ENCODE measurements around the gene CCNB2. TPM values are rescaled to one million over a fixed set of nuclear protein-coding genes. Genes with fewer than 3 reads are reported as not detected.

The CCNB2 gene
- total and polyA plus RNA-seq, 9 of the 15 experiments (the other 6 are each of a cell fraction or from before 2014, with no cell fraction given): 84.8 to 266 (median 124) TPM

GRCh38 chr15:59166601-59167265 is 61.8 kb downstream of the CCNB2 start:
- peaks cover 0 to 3% of the 10 kb centered on the region in 2 experiments; a peak in 1 of 5 replicates for H3K4me1 ChIP-seq (replicated peaks in 1 of 2; ENCODE audit: control insufficient read depth in 2 of 2, insufficient read depth in 2 of 2, low read length in 2 of 2)
- DNase-seq (ENCODE audit: extremely low read depth in 1 of 4, low spot score in 3 of 4): no peak
- H3K4me3 ChIP-seq: no peak overlapping the region
- H3K79me2 ChIP-seq (ENCODE audit: control insufficient read depth, insufficient read depth, low read length): no peaks in the 10 kb centered on the region
- no peaks in the 10 kb centered on the region; the same call in 1 of the 2 replicates for H3K9me3 ChIP-seq (replicated peaks; ENCODE audit: control insufficient read depth, insufficient read depth, low read depth, low read length)
- H3K9ac ChIP-seq (ENCODE audit: insufficient read depth in 1 of 2, low read depth in 2 of 2, low read length in 2 of 2): no peak overlapping the region
- no peak for ATAC-seq
- in situ Hi-C loops (cut with MboI) (no loop called here), intact Hi-C loops (cut with micrococcal nuclease) (no loop called here)
- TF ChIP-seq MCM5 (IDR thresholded peaks at IDR 0.05; ENCODE audit: low read depth): no peak
- no TSS peak for BruUV-seq (replicated peaks)
- no peak for FAIRE-seq
- H3K27ac ChIP-seq (ENCODE audit: extremely low read depth, low read depth, low read length): no peak overlapping the region
- H2AFZ ChIP-seq (ENCODE audit: low read depth, low read length): no peak overlapping the region
- no peaks in the 10 kb centered on the region for H3K9me1 ChIP-seq (ENCODE audit: control insufficient read depth, insufficient read depth, low read length)
- peaks cover 10 to 23% of the 10 kb centered on the region in 2 experiments; a peak in 4 of 5 replicates for H3K27me3 ChIP-seq (ENCODE audit: control insufficient read depth in 2 of 2, insufficient read depth in 2 of 2, low read length in 2 of 2)
- ChIA-PET POLR2A (interaction anchor here (0.8 to 1.5 kb wide), 2 partner anchors 18 to 19 kb away, joined by 3 to 4 read pairs; no protein-coding TSS in a partner anchor), CTCF (ENCODE audit: low intra/inter-chr PET ratio) (no interaction called here)
- 1% methylated on average over 11 of the region's 11 CpGs for WGBS (ENCODE audit: insufficient coverage, low coverage, missing lambda C conversion rate)
- H4K20me1 ChIP-seq (replicated peaks; ENCODE audit: control insufficient read depth, insufficient read depth, low read length): no peaks in the 10 kb centered on the region
- no peak overlapping the region for H3K4me2 ChIP-seq (ENCODE audit: insufficient read depth, low read length)
- H3K36me3 ChIP-seq (ENCODE audit: control insufficient read depth, insufficient read depth, low read length): no peaks in the 10 kb centered on the region

- no peak overlapping the region for H3K4me2 ChIP-seq (ENCODE audit: insufficient read depth, low read length)
- no peak for TF ChIP-seq DMBX1 (CRISPR knock-in tag; IDR thresholded peaks at IDR 0.05; ENCODE audit: borderline replicate concordance)
- TF ChIP-seq FOXP1 (CRISPR knock-in tag; IDR thresholded peaks at IDR 0.05): no peak
- no peak for TF ChIP-seq NFIC (IDR thresholded peaks at IDR 0.05)
- no peak for TF ChIP-seq IRF9 (tag; IDR thresholded peaks at IDR 0.05)
- TF ChIP-seq ATF3 (IDR thresholded peaks at IDR 0.05): peak; percentile 46; the same call in 1 of the 2 replicates
- TF ChIP-seq ATF3 (CRISPR knock-in tag; conservative IDR thresholded peaks at IDR 0.05): no peak
- TF ChIP-seq ZBTB11 (CRISPR knock-in tag; IDR thresholded peaks at IDR 0.05): no peak
Observed at GRCh38 chr15:59168536-59168935, 63.6 kb downstream of the CCNB2 start.

More at GRCh38 chr15:59168536-59168935, 63.6 kb downstream of the CCNB2 start:
- intact Hi-C loops (cut with micrococcal nuclease) (no loop called here), in situ Hi-C loops (cut with MboI) (no loop called here)
- Histone ChIP-seq H3K9me3 (replicated peaks; ENCODE audit: control insufficient read depth, insufficient read depth, low read depth, low read length) (no peaks in the 10 kb centered on the region), H3K4me3 (no peak overlapping the region), H3K27me3 (ENCODE audit: control insufficient read depth in 2 of 2, insufficient read depth in 2 of 2, low read length in 2 of 2) (peaks cover 6 to 25% of the 10 kb centered on the region in 2 experiments; a peak in 4 of 5 replicates), H2AFZ (ENCODE audit: low read depth, low read length) (no peak overlapping the region), H3K36me3 (ENCODE audit: control insufficient read depth, insufficient read depth, low read length) (no peaks in the 10 kb centered on the region), H3K27ac (ENCODE audit: extremely low read depth, low read depth, low read length) (no peak overlapping the region), H3K4me1 (replicated peaks in 1 of 2; ENCODE audit: control insufficient read depth in 2 of 2, insufficient read depth in 2 of 2, low read length in 2 of 2) (peaks cover 0 to 3% of the 10 kb centered on the region in 2 experiments; a peak in 1 of 5 replicates), H3K79me2 (ENCODE audit: control insufficient read depth, insufficient read depth, low read length) (no peaks in the 10 kb centered on the region), H4K20me1 (replicated peaks; ENCODE audit: control insufficient read depth, insufficient read depth, low read length) (no peaks in the 10 kb centered on the region), H3K9me1 (ENCODE audit: control insufficient read depth, insufficient read depth, low read length) (no peaks in the 10 kb centered on the region), H3K9ac (ENCODE audit: insufficient read depth in 1 of 2, low read depth in 2 of 2, low read length in 2 of 2) (no peak overlapping the region)
- FAIRE-seq (no peak), DNase-seq (ENCODE audit: extremely low read depth in 1 of 4, low spot score in 3 of 4) (peak in 1 of 4 experiments; percentile 7), ATAC-seq (no peak)
- ChIA-PET CTCF (ENCODE audit: low intra/inter-chr PET ratio) (no interaction called here), POLR2A (interaction anchor here (0.7 kb wide), 1 partner anchor 12 kb away, joined by 3 read pairs; no protein-coding TSS in a partner anchor)
- BruUV-seq (replicated peaks): no TSS peak
- 20% methylated on average over 7 of the region's 7 CpGs for WGBS (ENCODE audit: insufficient coverage, low coverage, missing lambda C conversion rate)
